Endothelial cell of umbilical vein (primary cell): ENCODE data around the gene OOSP2. TPM values are rescaled to one million over a fixed set of nuclear protein-coding genes. Genes with fewer than 3 reads are reported as not detected.

Source experiments
- BruUV-seq: library from RNA; stranded (reverse); fragments of 400-500 nt; replicated peaks from 2 replicates; lab custom pipeline; 2021; lab: Mats Ljungman, UMichigan
- CTCF ChIA-PET: fragments of 300-600, 350-600 bp; sonication (Branson Sonifier 250); formaldehyde crosslinking; loops from one replicate; lab custom pipeline; 2021; ENCODE audit warnings: antibody characterized with exemption, inconsistent platforms; lab: Charles Lee
- POLR2A ChIA-PET: fragments of 300-600, 350-600 bp; sonication (Branson Sonifier 250); formaldehyde crosslinking; loops from one replicate; lab custom pipeline; 2021; ENCODE audit warnings: antibody characterized with exemption, inconsistent platforms; lab: Charles Lee
- DNase-seq: peaks from one replicate; pipeline ENCODE4 v3.0.0-alpha.2; 2011; ENCODE audit warnings: low read depth, low spot score
- FAIRE-seq: peaks from 2 replicates; lab custom pipeline; 2011; peaks lifted over from hg19 to GRCh38; lab: Jason Lieb, UNC
- H2AFZ ChIP-seq: 2 replicates; pipeline ENCODE4 v1.6.0; 2012; ENCODE audit warnings: low read depth, low read length, control low read depth, inconsistent platforms
- H3K27ac ChIP-seq: 2 replicates; pipeline ENCODE4 v1.5.1; 2011; ENCODE audit warnings: low read depth, mild to moderate bottlenecking, control low read depth, low read length, moderate library complexity; ENCODE audit not compliant: insufficient read depth
- H3K27me3 ChIP-seq, 2 experiments: 2 replicates each; pipeline versions ENCODE4 v1.6.0 to v1.6.1; 2011; ENCODE audit warnings: low read length in 2 of 2, mixed read lengths in 1 of 2; ENCODE audit not compliant: control insufficient read depth in 2 of 2, insufficient read depth in 2 of 2
- H3K36me3 ChIP-seq, 2 experiments: 2 replicates in 1 of 2; 3 replicates in 1 of 2; pipeline ENCODE4 v1.5.1; 2011; ENCODE audit warnings: low read length in 2 of 2, mild to moderate bottlenecking in 1 of 2, moderate library complexity in 1 of 2; ENCODE audit not compliant: control insufficient read depth in 2 of 2, insufficient read depth in 2 of 2; ENCODE audit errors: extremely low read depth in 1 of 2
- H3K4me1 ChIP-seq: 3 replicates; pipeline ENCODE4 v1.5.1; 2011; ENCODE audit warnings: mild to moderate bottlenecking, low read length; ENCODE audit not compliant: control insufficient read depth, insufficient read depth; ENCODE audit errors: extremely low read depth
- H3K4me2 ChIP-seq: 2 replicates; pipeline ENCODE4 v1.6.1; 2011; ENCODE audit warnings: low read length, control low read depth, mixed read lengths; ENCODE audit not compliant: insufficient read depth
- H3K4me3 ChIP-seq, 3 experiments: fragments of 200-600 bp in 1 of 3; sonication (generic), shearing (Covaris generic) in 1 of 3; replicated peaks in 1 of 3; 2 replicates each; pipeline ENCODE4 v1.5.1; 2011 to 2016; ENCODE audit warnings: control low read depth in 3 of 3, low read length in 3 of 3, mild to moderate bottlenecking in 2 of 3, inconsistent platforms in 1 of 3, low read depth in 1 of 3, moderate library complexity in 1 of 3; ENCODE audit not compliant: insufficient read depth in 1 of 3
- H3K79me2 ChIP-seq: 2 replicates; pipeline ENCODE4 v1.6.0; 2012; ENCODE audit warnings: low read length, inconsistent platforms; ENCODE audit not compliant: control insufficient read depth, insufficient read depth
- H3K9ac ChIP-seq: replicated peaks from 2 replicates; pipeline ENCODE3; 2011; ENCODE audit warnings: low read length, control low read depth; ENCODE audit not compliant: insufficient read depth; ENCODE audit errors: extremely low read depth
- H3K9me1 ChIP-seq: replicated peaks from 3 replicates; pipeline ENCODE4 v1.6.0; 2011; ENCODE audit warnings: mild to moderate bottlenecking, low read length; ENCODE audit not compliant: control insufficient read depth, insufficient read depth; ENCODE audit errors: extremely low read depth
- H3K9me3 ChIP-seq: replicated peaks from 2 replicates; pipeline ENCODE4 v1.5.1; 2012; ENCODE audit warnings: low read length, inconsistent platforms; ENCODE audit not compliant: control insufficient read depth, insufficient read depth
- H4K20me1 ChIP-seq: replicated peaks from 2 replicates; pipeline ENCODE3; 2011; ENCODE audit warnings: mild to moderate bottlenecking, low read length; ENCODE audit not compliant: control insufficient read depth, insufficient read depth; ENCODE audit errors: extremely low read depth
- EZH2 ChIP-seq: IDR thresholded peaks from 2 replicates; pipeline ENCODE4 v1.6.1; 2012; ENCODE audit warnings: borderline replicate concordance, low read depth, mild to moderate bottlenecking, moderate library complexity, low read length, inconsistent platforms; ENCODE audit not compliant: severe bottlenecking
- GATA2 ChIP-seq: IDR thresholded peaks from 2 replicates; pipeline ENCODE4 v1.7.0; 2011; ENCODE audit warnings: low read depth, mild to moderate bottlenecking, moderate library complexity, mixed read lengths, low read length; ENCODE audit not compliant: insufficient read length, insufficient read depth
- JUN ChIP-seq: IDR thresholded peaks from 2 replicates; pipeline ENCODE4 v1.6.1; 2011; ENCODE audit warnings: borderline replicate concordance, low read depth; ENCODE audit not compliant: insufficient read length, insufficient read depth
- MYC ChIP-seq: IDR thresholded peaks from one replicate; pipeline ENCODE4 v1.6.1; 2011; ENCODE audit warnings: mild to moderate bottlenecking, low read depth, low read length
- POLR2A ChIP-seq: IDR thresholded peaks from 2 replicates; pipeline ENCODE4 v1.6.1; 2012; ENCODE audit warnings: low read depth, mild to moderate bottlenecking, control low read depth, low read length
- POLR2AphosphoS5 ChIP-seq: IDR thresholded peaks from 2 replicates; pipeline ENCODE4 v1.6.1; 2012; ENCODE audit warnings: low read depth, mild to moderate bottlenecking, control low read depth, low read length, moderate library complexity; ENCODE audit not compliant: insufficient read depth
- dilution Hi-C: fragments of 300-500 bp; cut with MboI; formaldehyde crosslinking; loops from one replicate; pipeline ENCODE4 v1.15.0; 2019; ENCODE audit warnings: low sequenced_read_pairs; ENCODE audit not compliant: extremely low pct_ligation_motif_present
- intact Hi-C: fragments of 100-400 bp; cut with micrococcal nuclease; formaldehyde crosslinking; loops from one replicate; pipeline ENCODE4 v1.10.0; 2022
- polyA plus RNA-seq, 4 experiments: library from polyadenylated mRNA; depleted of rRNA in 3 of 4; stranded (reverse) in 3 of 4; unstranded in 1 of 4; fragments of >200 nt; gene quantifications; 2 replicates each; pipeline versions ENCODE4 v1.2.1 to v1.2.3, GENCODE V29; 2011 to 2012; ENCODE audit warnings: missing spikeins in 1 of 4
- total RNA-seq: library from RNA; stranded (reverse); gene quantifications from 2 replicates; pipeline ENCODE4 v1.2.3, GENCODE V29; 2021
- TF ChIP-seq, protein P1 (sequence below): IDR thresholded peaks from 2 replicates; pipeline ENCODE4 v1.6.1; 2011; ENCODE audit not compliant: insufficient read depth, insufficient read length
- TF ChIP-seq, protein P2 (sequence below), 2 donors: IDR thresholded peaks; 1 replicate in 1 of 2; 2 replicates in 1 of 2; pipeline ENCODE4 v1.5.1; 2011; ENCODE audit warnings: low read length in 2 of 2, mild to moderate bottlenecking in 2 of 2, moderate library complexity in 2 of 2, control low read depth in 1 of 2, inconsistent platforms in 1 of 2, low read depth in 1 of 2; ENCODE audit not compliant: insufficient read depth in 1 of 2; ENCODE audit errors: extremely low read depth in 1 of 2

The OOSP2 gene
- total and polyA plus RNA-seq, 2 donors (not counting 3 experiments of a cell fraction or from before 2014, with no cell fraction given): not detected

DNA sequence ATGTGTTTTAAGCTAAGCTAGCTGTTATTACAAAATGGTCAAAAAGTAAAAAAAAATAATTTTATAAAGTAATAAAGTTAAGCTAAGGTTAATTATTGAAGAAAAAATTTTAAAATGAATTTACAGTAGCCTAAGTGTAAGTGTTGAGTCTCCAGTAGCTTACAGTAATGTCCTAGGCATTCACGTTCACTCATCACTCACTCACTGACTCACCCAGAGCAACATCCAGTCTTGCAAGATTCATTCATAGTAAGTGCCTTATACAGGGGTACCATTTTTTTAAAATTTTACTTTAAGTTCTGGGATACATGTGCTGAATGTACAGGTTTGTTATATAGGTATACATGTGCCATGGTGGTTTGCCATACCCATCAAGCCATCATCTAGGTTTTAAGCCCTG, 34.8 kb upstream of the OOSP2 start:
- Histone ChIP-seq H3K4me2 (no peak overlapping the region), H3K4me3 (no peak overlapping the region), H3K4me1 (no peaks in the 10 kb centered on the region), H3K79me2 (no peaks in the 10 kb centered on the region), H3K9me1 (no peaks in the 10 kb centered on the region), H3K36me3 (no peaks in the 10 kb centered on the region), H3K27ac (no peak overlapping the region), H3K9ac (no peak overlapping the region), H3K27me3 (peaks cover 0 to 2% of the 10 kb centered on the region in 2 experiments), H3K9me3 (no peaks in the 10 kb centered on the region), H2AFZ (no peak overlapping the region), H4K20me1 (no peaks in the 10 kb centered on the region)
- ChIA-PET POLR2A (no interaction called here), CTCF (no interaction called here)
- FAIRE-seq (no peak), DNase-seq (no peak)
- no TSS peak for BruUV-seq
- TF ChIP-seq POLR2A (no peak), MYC (no peak), GATA2 (no peak), POLR2AphosphoS5 (no peak), JUN (no peak), EZH2 (no peak)
- TF ChIP-seq, protein P1, sequence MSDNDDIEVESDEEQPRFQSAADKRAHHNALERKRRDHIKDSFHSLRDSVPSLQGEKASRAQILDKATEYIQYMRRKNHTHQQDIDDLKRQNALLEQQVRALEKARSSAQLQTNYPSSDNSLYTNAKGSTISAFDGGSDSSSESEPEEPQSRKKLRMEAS: no peak
- TF ChIP-seq, protein P2, sequence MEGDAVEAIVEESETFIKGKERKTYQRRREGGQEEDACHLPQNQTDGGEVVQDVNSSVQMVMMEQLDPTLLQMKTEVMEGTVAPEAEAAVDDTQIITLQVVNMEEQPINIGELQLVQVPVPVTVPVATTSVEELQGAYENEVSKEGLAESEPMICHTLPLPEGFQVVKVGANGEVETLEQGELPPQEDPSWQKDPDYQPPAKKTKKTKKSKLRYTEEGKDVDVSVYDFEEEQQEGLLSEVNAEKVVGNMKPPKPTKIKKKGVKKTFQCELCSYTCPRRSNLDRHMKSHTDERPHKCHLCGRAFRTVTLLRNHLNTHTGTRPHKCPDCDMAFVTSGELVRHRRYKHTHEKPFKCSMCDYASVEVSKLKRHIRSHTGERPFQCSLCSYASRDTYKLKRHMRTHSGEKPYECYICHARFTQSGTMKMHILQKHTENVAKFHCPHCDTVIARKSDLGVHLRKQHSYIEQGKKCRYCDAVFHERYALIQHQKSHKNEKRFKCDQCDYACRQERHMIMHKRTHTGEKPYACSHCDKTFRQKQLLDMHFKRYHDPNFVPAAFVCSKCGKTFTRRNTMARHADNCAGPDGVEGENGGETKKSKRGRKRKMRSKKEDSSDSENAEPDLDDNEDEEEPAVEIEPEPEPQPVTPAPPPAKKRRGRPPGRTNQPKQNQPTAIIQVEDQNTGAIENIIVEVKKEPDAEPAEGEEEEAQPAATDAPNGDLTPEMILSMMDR (IDR thresholded peaks at IDR 0.05; ENCODE audit: extremely low read depth in 1 of 2, insufficient read depth in 1 of 2, low read depth in 1 of 2, low read length in 2 of 2): no peak
- intact Hi-C loops (no loop called here), dilution Hi-C loops (no loop called here)
